HG03196 (cell line): Measurements from ENCODE around the gene PRKCG.
A peak's percentile ranks its signal among the peaks of the same experiment; 100 is the strongest.
"Not testable (repeated sequence)": the region's sequence is repeated elsewhere in the genome, so short reads cannot be mapped to it uniquely, and the experiment has no call there.

Experiments
- ATAC-seq: cut with Tn5 transposase; IDR thresholded peaks from one replicate; pipeline ENCODE4 v1.9.1; 2021; ENCODE audit not compliant: unreplicated experiment

PRKCG gene

DNA sequence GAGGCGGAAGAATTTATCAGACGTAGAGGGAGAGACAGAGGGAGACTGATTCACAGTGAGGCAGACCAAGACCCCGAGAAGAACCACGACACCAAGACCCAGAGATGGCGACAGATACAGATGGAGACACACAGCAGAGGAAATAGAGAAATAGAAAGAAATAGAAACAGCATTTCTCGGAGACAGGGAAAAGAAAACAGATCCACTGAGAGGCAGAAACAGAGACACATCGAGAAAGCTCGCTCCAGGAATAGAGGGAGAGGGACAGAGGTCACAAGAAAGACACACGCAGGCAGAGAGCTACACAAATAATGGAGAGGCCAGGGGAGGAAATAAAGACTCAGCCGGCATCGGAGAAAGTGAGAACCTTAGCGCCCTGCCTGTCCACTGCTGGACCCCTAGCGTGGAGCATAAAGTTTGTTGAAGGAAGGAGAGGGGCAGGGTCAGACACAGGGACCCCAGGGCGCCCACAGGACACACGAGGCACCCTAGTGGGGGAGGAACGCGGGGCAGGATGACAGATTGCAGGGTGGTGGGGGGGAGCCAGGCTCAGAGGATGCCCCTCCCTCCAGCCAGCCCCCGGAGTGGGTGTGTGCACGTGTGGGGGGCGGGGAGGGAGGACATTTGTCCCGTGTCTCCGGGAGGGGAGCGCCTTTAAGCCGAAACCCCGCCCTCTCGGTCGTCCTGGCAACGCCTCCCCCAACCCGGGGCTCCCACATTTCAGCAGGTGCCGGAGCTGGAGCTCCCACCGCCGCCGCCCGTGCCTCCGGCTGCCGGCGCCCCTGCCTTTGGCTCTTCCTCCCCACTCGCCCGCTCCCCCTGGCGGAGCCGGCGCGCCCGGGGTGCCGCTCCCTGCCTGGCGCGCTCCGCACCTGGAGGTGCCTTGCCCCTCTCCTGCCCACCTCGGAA, at the start of gene PRKCG:
TSS of gene PRKCG (plus strand) at position 716 of the 909 bp plus-strand sequence. CDS start 298 bp downstream, outside the sequence.
- no peak for ATAC-seq

DNA sequence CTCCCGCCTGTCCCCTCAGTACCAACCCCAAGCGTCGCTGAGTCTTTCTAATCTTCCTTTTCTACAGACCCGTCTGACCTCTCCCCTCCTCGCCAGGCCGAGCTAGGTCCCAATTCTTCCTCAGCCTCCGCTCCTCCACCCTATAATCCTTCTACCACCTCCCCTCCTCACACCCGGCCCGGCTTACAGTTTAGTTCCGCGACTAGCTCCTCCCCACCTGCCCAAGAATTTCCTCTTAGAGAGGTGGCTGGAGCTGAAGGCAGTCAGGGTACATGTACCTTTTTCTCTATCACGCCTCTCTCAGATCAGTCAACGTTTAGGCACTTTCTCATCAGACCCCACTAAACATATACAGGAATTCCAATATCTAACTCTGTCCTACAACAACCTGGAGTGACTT, 49.1 kb upstream of the PRKCG start:
- ATAC-seq, result not testable (repeated sequence)

DNA sequence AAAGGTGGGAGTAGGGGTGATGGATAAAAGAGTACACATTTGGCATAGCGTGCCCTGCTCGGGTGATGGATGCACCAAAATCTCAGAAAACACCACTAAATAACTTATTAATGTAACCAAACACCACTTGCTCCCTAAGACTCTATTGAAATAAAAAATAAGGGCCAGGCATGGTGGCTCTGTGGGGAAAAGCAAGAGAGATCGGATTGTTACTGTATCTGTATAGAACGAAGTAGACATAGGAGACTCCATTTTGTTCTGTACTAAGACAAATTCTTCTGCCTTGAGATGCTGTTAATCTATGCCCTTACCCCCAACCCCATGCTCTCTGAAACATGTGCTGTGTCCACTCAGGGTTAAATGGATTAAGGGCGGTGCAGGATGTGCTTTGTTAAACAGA, 43.6 kb upstream of the PRKCG start:
- not testable (repeated sequence) for ATAC-seq

DNA sequence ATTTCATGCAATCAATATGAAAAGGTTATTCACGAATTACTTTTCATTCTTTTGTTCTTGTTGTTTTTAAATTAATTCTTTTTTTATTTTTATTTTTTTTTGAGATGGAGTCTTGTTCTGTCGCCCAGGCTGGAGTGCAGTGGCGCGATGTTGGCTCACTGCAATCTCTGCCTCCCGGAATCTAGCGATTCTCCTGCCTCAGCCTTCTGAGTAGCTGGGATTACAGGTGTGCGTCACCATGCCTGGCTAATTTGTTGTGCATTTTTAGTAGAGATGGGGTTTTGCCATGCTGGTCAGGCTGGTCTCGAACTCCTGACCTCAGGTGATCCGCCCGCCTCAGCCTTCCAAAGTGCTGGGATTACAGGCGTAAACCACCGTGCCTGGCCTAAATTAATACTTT, 41.8 kb upstream of the PRKCG start:
- not testable (repeated sequence) for ATAC-seq

DNA sequence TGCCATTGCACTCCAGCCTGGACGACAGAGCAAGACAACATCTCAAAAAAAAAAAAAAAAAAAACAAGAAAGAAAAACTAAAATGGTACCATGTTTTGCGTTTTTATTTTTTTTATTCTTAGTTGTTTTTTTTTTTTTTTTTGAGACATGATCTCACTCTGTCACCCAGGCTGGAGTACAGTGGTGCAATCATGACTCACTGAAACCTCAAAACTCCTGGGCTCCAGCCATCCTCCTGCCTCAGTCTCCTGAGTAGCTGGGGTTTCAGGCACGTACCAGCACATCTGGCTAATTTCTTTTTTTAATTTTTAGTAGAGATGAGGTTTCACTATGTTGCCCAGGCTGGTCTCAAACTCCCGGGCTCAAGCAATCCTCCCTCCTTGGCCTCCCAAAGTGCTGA, 41.1 kb upstream of the PRKCG start:
- not testable (repeated sequence) for ATAC-seq

DNA sequence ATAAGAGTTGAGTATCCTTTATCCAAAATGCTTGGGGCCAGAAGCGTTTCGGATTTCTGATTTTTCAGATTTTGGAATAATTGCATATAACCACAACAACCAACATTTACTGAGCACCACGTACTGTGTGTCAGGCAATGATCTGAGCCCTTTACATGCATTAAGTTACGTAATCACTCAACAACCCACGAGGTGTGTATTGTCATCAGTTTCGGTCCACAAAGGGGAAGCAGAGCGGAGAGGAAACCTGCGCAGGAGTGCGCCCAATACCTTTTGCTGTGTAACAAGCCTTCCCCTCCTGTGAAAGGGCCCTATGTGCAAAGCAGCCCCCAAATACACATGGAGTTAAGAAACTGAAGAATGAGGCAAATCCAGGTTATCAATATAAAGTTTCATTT, 37.1 kb upstream of the PRKCG start:
- no peak for ATAC-seq

DNA sequence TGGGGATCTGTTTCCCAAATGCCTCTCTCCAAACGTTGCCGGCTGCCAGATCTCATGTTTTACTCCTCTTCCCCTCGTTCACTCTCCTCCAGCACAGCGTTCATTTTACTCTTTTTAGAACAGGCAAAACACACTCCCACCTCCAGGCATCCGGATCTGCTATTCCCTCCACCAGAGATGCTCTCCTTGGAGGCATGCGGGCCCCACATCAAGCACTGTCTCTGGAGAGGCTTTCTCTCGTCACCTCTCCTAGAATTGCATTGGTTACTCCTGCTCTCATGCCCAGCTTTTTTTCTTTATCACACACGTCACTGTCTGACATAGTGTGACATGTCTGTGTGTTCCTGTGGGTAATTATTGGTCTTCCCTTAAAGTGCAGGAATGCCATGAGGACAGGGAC, 34.4 kb upstream of the PRKCG start:
- no peak for ATAC-seq

DNA sequence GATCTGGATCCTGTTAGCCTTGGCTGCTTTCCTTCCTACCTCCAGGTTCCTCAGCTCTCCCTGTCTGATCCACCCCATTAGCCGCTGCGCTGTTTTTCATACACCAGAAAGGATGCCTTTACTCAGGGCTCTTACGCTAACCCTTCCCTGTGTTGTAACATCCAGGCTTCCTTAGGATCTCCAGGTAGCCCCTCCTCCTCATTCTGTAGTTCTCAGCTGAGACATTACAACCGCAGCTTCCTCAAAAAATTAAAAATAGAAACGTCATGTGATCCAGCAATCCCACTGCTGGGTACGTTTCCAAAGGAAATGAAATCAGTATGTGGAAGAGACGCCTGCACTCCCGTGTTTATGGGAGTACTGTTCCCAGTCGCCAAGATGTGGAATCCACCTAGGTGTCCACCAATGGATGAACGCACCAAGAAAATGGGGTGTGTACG, 32.7 kb upstream of the PRKCG start:
- no peak for ATAC-seq

DNA sequence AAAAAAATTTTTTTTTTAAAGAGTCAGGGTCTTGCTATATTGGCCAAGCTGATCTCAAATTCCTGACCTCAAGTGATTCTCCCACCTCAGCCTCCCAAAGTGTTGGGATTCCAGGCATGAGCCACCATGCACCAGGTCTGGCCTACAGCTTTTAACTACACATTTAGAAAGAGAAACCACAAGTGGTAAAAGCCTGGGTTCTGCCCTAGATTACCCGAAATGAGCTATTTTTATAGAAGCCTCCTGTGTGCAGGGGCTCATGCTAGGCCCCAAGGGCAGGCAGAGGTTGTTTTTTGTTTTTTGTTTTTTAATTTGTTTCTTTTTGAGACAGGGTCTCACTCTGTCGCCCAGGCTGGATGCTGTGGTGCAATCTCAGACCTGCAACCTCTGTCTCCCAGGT, 28.3 kb upstream of the PRKCG start:
- ATAC-seq, result no peak

DNA sequence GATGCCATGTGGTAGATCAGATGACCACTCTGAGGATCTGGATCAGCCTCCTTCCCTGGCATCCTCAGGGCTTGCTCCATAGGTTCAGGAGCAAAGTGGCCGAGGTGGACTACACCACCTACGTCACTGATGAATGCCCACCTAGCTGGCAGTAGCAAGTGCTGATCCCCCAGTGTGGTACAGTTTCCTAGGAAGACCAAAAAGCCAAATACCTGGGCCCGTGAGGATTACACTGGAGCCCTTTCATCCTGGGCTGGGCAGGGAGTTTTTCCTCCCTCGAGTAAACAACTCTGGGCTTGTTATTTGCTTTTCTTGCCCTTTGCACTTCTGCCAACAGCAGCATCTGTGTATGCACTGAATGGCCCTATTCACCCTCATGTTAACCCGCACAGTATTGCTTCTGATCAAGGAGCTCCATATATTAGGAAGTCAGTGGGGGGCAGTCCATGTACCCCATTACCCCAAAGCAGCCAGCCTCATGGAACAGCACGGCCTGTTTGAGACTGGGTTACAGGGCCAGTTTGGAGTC, 17.6 kb upstream of the PRKCG start:
- no peak for ATAC-seq

DNA sequence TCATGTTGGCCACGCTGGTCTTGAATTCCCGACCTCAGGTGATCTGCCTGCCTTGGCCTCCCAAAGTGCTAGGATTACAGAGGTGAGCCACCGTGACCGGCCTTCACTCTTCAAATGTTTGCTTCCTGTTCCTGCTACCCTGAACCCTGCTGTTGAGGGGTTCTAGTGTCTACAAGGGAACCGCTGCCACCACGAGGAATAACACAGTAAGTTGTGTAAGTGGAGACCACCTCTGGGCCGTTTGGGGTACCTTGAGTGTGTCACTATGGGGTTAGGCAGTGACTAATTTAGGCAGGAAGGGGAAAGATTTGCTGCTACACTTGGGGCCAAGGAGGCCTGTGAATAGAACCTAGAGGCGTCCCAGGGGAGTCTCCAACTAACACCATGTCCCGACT, 16.5 kb upstream of the PRKCG start:
- ATAC-seq, result no peak

DNA sequence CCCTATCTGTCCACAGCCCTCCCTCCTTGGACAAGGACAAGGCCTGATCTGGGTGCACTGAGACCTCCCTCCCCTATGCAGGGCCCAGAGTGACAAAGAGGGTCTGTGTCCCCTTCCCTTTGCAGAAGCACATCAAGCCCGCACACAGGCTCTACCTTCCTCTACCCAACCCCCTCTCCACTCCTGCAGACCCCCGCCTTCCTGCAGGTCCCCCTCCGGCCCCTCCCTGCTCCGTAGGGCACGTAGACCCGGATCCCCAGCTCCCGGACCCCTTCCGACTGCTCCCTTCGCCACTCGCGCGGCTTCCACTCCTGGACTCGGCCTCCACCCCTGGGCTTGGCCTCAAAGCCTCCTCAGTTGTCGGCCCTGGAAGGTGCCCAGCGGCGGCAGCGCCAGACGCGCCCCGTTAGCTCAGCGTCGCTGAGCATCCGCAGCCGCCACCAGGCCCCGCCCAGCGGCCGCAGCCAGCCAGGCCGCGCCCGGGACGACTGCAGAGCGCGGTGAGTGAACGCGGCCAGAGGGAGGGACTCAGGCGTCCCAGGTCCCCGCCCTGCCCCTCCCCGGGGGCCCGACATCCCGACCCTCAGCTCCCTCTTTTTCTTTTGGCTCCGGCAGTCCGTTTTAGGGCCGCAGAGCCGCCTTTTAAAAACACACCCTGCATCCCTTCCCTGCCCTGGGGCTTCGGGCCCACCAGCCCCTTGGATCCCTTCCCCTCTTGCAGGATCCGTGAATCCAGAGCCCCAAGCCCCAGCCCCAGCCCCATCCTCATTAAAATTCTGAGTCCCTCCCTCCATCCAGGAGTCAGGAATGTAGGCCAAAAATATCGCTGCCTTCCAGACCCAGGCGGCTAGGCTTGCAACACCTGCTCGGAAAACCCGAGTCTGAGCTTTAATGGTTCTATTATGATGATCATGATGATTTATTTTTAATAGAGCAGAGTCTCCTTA, 15.8 kb upstream of the PRKCG start:
- peak; percentile 33 for ATAC-seq

DNA sequence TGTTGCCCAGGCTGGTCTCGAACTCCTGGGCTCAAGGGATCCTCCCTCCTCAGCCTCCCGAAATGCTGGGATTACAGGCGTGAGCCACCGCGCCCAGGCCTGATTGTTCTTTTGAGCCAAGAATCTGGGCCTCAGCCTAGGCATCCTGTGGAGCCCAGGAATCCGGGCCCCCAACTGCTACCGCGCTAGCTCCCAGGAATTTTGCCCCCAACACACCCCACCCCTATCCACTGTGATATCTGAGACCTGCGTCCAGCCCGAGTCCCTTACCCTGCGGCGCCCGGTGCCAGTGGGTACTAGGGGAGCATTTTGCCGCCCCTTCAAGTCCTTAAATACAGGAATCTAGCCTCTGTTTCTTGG, 15.2 kb upstream of the PRKCG start:
- no peak for ATAC-seq

DNA sequence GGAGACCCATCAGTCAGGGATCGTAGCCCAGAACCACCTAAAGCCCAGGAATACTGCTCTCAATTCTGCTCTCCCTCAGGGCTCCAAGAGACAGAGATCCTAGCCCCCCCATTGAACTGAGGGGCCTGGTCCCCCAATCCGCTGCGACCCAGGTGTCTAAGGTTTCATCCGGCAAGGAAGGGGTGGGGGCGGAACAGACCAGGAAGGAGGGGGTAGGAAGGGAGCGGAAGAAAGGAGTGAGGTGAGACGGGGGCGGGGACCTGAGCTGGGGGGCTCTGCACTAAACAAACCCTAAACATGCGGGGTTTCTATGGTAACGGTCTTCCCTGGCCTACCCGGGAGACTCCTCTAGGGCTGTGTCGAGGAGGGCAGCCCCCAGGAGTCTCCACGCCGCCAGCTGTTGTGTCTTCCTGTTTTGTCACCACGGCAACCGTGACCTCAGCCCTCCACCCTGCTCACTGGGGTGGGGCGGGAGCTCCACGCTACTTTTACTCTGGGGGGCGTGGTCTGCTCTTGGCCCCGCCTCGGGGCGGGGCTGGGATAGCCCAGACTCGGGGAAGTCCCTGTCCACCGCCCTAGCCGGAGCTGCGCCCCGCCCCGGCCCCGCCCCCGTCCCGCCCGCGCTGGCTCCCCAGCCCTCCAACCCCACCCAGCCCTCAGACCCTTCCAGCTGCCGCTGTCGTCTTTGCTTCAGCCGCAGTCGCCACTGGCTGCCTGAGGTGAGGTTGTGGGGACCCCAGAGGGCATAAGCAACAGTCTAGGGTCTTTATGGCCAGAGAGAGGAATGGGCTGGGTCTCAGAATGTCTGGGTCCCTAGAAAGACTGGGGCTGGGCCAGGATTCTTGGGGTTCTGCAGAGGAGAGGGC, 14.5 kb upstream of the PRKCG start, which contains the start of gene MYADM:
TSS of gene MYADM (plus strand) at position 659 of the 866 bp plus-strand sequence. CDS start 5,647 bp downstream, outside the sequence.
- peak; percentile 74 for ATAC-seq

DNA sequence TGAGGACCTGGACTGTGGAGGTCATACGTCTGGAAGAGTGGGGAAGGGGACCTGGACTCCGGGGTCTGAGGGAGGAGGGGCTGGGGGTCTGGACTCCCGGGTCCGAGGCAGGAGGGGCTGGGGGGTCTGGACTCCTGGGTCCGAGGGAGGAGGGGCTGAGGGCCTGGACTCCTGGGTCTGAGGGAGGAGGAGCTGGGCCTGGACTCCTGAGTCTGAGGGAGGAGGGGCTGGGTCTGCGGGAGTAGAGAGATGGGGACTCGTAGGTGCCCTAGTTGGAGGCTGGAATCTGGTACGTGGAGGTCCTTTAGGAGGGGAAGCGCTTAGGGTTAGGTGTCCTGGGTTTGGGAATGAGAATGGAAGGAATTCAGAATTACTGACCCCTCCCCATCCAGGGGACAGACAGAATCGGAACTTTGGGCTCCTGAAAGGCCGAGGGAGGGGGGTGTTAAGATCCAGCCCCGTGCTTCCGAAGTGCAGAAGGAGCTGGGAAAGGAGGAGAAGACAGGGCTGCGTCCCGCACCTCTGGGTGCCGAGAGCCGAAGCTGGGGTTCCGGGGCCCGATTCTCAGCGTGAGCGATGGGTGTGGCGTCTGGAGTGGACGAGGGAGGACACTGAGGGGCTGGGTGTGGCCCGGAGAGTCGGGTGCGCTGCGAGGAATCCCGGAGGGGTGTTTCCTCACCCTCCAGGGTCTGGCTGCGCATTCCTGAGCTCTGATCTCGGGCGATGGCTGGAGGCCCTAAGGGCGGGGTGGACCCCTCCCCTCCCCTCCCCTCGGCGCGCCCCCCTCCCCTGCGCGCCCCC, 13.7 kb upstream of the PRKCG start:
- ATAC-seq, result no peak

DNA sequence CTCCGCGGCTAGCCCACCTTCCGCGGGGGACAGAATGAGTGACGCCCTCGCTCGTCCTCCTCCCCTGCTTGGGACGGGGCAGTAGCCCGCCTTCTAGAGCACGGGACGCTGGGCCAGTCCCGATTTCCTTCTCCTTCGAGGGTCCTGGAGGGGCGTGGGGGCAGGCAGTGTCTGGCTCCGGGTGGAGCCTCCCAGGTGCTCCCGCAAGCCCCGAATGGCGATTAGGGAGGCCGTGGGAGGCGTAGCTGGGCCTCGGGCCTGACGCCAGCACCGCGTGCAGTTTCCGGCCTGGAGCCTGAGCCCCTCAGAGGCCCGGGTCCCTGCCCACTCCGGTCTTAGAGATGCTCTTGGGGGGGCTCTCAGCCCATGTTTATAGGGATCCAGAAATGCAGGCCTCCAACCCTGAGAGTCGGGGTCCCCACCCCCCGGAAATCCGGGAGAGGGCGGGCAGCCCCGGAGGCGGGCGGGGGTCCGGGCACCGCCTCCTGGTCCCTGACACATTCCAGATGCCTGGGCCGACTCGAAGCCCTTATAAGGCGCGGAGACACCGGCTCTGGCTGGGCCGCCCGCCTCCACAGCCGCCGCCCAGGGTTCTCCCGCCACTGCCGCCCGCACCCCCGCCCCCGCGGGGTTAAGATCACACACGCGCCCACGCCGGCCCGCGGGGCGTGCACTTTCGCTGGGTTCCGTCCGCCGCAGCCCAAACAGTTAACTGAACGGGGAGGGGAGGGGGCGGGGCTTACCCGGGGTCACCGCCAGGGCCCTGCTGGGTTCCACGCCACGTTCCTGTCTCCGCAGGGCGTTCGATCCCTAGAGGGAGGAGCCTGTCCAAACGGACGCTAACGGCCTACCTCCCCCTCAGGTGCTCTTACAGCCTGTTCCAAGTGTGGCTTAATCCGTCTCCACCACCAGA, 12.8 kb upstream of the PRKCG start:
- ATAC-seq, result peak; percentile 32

DNA sequence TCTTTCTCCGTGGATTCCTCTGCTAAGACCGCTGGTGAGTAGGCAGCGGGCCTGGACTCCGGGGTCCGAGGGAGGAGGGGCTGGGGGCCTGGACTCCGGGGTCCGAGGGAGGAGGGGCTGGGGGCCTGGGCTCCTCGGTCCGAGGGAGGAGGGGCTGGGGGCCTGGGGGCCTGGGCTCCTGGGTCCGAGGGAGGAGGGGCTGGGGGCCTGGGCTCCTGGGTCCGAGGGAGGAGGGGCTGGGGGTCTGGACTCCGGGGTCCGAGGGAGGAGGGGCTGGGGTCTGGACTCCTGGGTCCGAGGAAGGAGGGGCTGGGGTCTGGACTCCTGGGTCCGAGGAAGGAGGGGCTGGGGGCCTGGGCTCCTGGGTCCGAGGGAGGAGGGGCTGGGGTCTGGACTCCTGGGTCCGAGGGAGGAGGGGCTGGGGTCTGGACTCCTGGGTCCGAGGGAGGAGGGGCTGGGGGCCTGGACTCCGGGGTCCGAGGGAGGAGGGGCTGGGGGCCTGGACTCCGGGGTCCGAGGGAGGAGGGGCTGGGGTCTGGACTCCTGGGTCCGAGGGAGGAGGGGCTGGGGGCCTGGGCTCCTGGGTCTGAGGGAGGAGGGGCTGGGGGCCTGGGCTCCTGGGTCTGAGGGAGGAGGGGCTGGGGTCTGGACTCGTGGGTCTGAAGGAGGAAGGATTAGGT, 12.1 kb upstream of the PRKCG start:
- not testable (repeated sequence) for ATAC-seq

DNA sequence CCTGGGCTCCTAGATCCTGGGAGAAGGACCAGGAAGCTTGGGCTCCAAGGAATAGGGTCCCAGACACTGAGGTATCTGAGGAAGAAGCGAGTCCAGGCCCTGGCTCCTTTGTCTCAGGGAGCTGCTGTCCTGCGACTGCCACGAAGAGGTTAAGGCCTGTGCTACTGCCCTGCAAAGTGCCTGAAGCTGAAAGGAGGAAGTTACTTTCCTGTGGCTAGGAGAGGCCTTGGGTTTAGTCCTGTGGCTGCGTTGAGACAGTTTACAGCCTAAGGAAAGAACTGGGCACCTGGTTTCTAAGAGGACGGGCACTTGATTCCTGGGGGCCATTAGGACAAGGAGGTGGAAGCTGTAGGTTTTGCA, 11.5 kb upstream of the PRKCG start:
- ATAC-seq, result no peak
